ENCODE data around the gene COLEC11.

Gene COLEC11

DNA sequence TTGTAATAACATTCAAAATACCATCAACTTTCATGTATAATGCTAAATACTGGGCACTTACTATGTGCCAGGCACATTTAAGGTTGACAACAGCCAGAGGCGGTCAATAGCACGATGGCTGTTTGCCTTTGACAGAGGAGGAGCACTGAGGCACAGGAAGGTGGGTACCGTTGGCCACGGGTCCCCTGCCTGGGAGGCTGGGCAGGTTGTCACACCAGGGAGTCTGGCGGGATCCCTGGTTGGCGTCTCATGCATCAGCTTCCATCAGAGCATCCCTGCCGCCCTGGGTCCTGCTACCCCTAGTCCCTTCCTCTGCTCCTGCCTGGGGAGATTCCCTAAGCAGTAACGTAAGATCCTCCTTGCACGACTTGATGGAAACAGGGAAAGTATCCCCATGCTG, 82.5 kb downstream of the COLEC11 start:
- no peak overlapping the region for H3K4me3 ChIP-seq (ENCODE audit: low read depth, low read length)
- no peak for DNase-seq (ENCODE audit: low read depth)
- TF ChIP-seq, protein P1, sequence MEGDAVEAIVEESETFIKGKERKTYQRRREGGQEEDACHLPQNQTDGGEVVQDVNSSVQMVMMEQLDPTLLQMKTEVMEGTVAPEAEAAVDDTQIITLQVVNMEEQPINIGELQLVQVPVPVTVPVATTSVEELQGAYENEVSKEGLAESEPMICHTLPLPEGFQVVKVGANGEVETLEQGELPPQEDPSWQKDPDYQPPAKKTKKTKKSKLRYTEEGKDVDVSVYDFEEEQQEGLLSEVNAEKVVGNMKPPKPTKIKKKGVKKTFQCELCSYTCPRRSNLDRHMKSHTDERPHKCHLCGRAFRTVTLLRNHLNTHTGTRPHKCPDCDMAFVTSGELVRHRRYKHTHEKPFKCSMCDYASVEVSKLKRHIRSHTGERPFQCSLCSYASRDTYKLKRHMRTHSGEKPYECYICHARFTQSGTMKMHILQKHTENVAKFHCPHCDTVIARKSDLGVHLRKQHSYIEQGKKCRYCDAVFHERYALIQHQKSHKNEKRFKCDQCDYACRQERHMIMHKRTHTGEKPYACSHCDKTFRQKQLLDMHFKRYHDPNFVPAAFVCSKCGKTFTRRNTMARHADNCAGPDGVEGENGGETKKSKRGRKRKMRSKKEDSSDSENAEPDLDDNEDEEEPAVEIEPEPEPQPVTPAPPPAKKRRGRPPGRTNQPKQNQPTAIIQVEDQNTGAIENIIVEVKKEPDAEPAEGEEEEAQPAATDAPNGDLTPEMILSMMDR (IDR thresholded peaks at IDR 0.05; ENCODE audit: low read depth, low read length, missing control alignments): no peak

- no peak for DNase-seq (ENCODE audit: low read depth)
- H3K4me3 ChIP-seq (ENCODE audit: low read depth, low read length): no peak overlapping the region
- TF ChIP-seq, protein P1 (IDR thresholded peaks at IDR 0.05; ENCODE audit: low read depth, low read length, missing control alignments): no peak
These were observed 83.3 kb downstream of the COLEC11 start for GRCh38 chr2:3678212-3678611.

- no peak overlapping the region for H3K4me3 ChIP-seq (ENCODE audit: low read depth, low read length)
- TF ChIP-seq, protein P1 (IDR thresholded peaks at IDR 0.05; ENCODE audit: low read depth, low read length, missing control alignments): no peak
These were observed 84.3 kb downstream of the COLEC11 start for GRCh38 chr2:3679180-3679579.

DNA sequence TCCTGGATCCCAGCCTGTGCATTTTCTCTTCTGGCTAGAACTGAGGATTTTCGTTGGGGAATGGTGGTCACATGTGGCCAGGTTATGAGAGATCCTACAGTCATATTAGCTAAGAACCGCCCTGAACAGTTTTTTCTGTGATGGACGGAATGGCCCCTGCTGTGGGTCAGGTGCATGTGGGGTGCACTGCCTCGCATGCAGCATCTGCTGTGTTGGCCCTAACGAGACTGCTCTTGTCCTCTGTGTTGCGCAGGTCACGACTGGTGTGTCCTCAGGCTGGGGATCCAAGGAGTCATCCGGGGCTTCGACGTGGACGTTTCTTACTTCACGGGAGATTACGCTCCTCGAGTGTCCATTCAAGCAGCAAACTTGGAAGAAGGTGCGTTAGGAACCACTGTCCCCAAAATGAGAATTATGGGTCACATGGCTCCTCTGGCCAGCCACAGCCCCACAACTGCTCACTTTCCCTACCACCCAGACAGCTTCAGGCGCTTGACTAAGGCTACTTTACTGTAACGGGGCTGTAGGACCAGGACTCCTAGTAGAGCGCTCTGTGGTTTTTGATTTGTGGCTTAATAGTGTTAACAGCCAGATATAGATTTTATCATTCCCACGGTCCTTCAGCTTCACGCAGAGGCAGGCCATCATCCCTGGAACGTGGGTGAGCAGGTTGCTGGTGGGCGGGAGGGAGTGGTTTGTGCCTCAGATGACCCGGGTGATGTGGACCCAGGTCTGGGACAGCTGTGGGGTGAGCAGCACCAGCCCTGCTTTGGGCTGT, 84.9 kb downstream of the COLEC11 start:
- DNase-seq (ENCODE audit: low read depth): no peak
- no peak overlapping the region for H3K4me3 ChIP-seq (ENCODE audit: low read depth, low read length)
- TF ChIP-seq, protein P1 (IDR thresholded peaks at IDR 0.05; ENCODE audit: low read depth, low read length, missing control alignments): no peak

More at GRCh38 chr2:3679180-3679579, 84.3 kb downstream of the COLEC11 start:
- no peak for DNase-seq (ENCODE audit: low read depth)

DNA sequence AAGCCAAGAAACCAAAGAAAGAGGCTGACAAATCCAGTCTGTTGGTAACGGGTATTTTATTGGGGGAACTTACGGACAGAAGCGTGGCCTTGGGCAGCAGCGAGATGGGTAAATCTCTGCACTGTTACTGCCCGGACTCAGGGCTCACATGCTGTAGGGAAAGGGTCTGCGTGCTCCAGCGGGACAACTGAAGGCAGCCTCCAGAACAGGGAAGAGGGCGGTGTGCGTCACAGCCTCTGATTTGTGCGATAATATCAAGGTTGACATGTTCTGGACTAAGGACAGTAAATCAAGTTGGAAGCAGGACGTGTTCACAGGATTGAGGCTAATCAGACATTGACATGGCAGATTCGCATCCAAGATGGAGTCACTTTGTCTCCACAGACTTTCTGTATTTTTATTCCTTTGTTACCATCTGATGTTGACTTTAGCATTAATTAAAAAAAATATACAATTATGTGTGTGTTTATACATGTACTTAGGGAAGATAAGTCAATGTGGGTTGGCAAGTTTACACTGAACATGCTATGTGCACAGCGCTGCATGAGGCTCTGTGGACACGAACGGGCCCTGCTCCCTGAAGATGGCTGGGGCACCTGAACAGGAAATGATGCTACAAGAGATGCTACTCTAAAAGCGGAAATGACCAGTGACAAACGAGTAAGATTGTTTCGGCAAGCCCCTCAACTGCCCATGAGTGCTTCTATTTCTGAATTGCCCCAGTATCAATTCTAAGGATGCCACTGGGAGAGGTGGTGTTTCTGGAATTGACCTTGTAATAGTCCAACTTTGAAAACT, 85.8 kb downstream of the COLEC11 start:
- no peak for DNase-seq (ENCODE audit: low read depth)
- TF ChIP-seq, protein P1 (IDR thresholded peaks at IDR 0.05; ENCODE audit: low read depth, low read length, missing control alignments): no peak

GRCh38 chr2:3681625-3682024, 86.7 kb downstream of the COLEC11 start:
- DNase-seq (ENCODE audit: low read depth): no peak
- TF ChIP-seq, protein P1 (IDR thresholded peaks at IDR 0.05; ENCODE audit: low read depth, low read length, missing control alignments): no peak
- no peak overlapping the region for H3K4me3 ChIP-seq (ENCODE audit: low read depth, low read length)

More for the DNA sequence above, 85.8 kb downstream of the COLEC11 start:
- no peak overlapping the region for H3K4me3 ChIP-seq (ENCODE audit: low read depth, low read length)

All from GM12864 (cell line).